ENCODE measurements around the gene NBEA. TPM values are rescaled to one million over a fixed set of nuclear protein-coding genes. Genes with fewer than 3 reads are reported as not detected.

The NBEA gene
- total RNA-seq, 1 experiment from 2014 or later: 3.3 TPM

DNA sequence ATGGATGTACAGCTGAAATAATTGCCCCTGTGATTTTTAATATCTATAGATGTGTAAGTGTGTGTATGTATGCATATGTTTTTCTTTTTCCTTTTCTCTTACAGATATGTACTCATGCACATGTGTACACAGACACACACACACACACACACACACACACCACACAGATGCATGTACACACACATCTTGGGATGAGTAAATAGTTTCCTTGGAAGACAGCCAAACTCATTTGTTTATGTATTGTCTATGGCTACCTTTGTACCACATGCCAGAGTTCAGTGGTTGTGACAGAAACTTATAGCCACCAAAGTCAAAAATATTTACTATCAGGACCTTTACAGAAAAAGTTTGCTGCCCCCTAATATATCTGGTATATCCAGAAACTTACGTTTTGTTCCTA lies 341.8 kb downstream of the NBEA start:
- Mint-ChIP-seq H3K4me3 (ENCODE audit: unreplicated experiment) (no peak overlapping the region), H3K27me3 (ENCODE audit: insufficient read depth, unreplicated experiment) (no peaks in the 10 kb centered on the region), H3K27ac (ENCODE audit: low read depth, unreplicated experiment) (no peak overlapping the region), H3K9me3 (ENCODE audit: unreplicated experiment) (no peaks in the 10 kb centered on the region), H3K36me3 (ENCODE audit: insufficient read depth, unreplicated experiment) (no peaks in the 10 kb centered on the region), H3K4me1 (ENCODE audit: insufficient read depth, unreplicated experiment) (no peaks in the 10 kb centered on the region)
- DNase-seq (ENCODE audit: unreplicated experiment): peak; percentile 59
- ChIA-PET POLR2A (no interaction called here), CTCF (interaction anchor here (1.3 kb wide), 1 partner anchor 346 kb away, joined by 3 read pairs; no protein-coding TSS in a partner anchor)
- no TSS peak for BruUV-seq (replicated peaks)
- intact Hi-C loops (cut with micrococcal nuclease): no loop called here
- TF ChIP-seq CTCF (IDR thresholded peaks at IDR 0.05; ENCODE audit: unreplicated experiment): no peak

DNA sequence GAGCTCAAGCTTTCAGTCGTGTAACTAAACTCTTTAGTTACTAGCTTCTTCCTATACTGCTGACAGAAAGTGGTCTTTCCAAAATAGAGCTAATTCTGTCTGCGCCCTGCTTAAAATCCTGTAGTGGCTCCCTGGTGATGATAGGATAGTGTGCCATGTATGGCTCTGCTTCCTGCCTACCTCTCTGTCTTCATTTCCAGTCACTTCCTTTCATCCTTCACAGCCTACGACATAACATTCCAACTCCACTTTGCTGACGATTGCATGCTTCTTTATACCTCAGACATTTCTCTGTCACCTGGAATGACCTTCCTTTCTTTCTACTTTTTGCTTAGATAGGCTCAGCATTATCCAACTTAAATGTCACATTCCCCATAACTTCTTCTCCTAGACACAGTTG lies 343.6 kb downstream of the NBEA start:
- intact Hi-C loops (cut with micrococcal nuclease): no loop called here
- Mint-ChIP-seq H3K36me3 (ENCODE audit: insufficient read depth, unreplicated experiment) (no peaks in the 10 kb centered on the region), H3K27ac (ENCODE audit: low read depth, unreplicated experiment) (no peak overlapping the region), H3K9me3 (ENCODE audit: unreplicated experiment) (no peaks in the 10 kb centered on the region), H3K4me1 (ENCODE audit: insufficient read depth, unreplicated experiment) (no peaks in the 10 kb centered on the region), H3K4me3 (ENCODE audit: unreplicated experiment) (no peak overlapping the region), H3K27me3 (ENCODE audit: insufficient read depth, unreplicated experiment) (no peaks in the 10 kb centered on the region)
- DNase-seq (ENCODE audit: unreplicated experiment): no peak
- BruUV-seq (replicated peaks): no TSS peak
- TF ChIP-seq CTCF (IDR thresholded peaks at IDR 0.05; ENCODE audit: unreplicated experiment): no peak
- ChIA-PET POLR2A (no interaction called here), CTCF (no interaction called here)

DNA sequence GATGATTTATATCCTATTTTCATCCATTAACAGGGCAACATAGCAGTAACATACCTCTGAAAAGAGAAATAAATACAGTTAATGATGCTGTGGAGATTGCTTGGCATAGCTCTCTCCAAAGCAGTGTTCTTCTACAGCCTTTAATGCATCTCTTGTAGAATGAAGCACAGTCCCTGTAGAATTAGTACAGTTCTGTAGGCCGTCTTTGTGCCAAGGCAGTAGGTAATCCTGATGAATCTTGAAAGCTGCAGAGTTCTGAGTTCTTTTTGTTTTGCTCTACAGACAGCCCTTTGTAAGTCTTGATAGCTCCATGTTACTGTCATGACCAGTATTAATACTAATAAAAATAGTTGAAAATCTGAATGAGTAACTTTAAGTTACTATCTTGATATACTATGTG lies 350.3 kb downstream of the NBEA start:
- ChIA-PET CTCF (interaction anchor here (0.9 kb wide), 1 partner anchor 54 kb away, joined by 3 read pairs; no protein-coding TSS in a partner anchor), POLR2A (no interaction called here)
- no peak overlapping the region for H3K27ac Mint-ChIP-seq (ENCODE audit: low read depth, unreplicated experiment)

GRCh38 chr13:35293579-35294226 lies 351.6 kb downstream of the NBEA start:
- Mint-ChIP-seq H3K9me3 (ENCODE audit: unreplicated experiment) (no peaks in the 10 kb centered on the region), H3K27ac (ENCODE audit: low read depth, unreplicated experiment) (no peak overlapping the region), H3K4me1 (ENCODE audit: insufficient read depth, unreplicated experiment) (no peaks in the 10 kb centered on the region), H3K36me3 (ENCODE audit: insufficient read depth, unreplicated experiment) (no peaks in the 10 kb centered on the region), H3K4me3 (ENCODE audit: unreplicated experiment) (no peak overlapping the region), H3K27me3 (ENCODE audit: insufficient read depth, unreplicated experiment) (no peaks in the 10 kb centered on the region)
- ChIA-PET POLR2A (no interaction called here), CTCF (no interaction called here)
- intact Hi-C loops (cut with micrococcal nuclease): no loop called here
- BruUV-seq (replicated peaks): no TSS peak
- no peak for TF ChIP-seq CTCF (IDR thresholded peaks at IDR 0.05; ENCODE audit: unreplicated experiment)
- no peak for DNase-seq (ENCODE audit: unreplicated experiment)

More for the DNA sequence above, 350.3 kb downstream of the NBEA start:
- DNase-seq (ENCODE audit: unreplicated experiment): no peak
- Mint-ChIP-seq H3K36me3 (ENCODE audit: insufficient read depth, unreplicated experiment) (no peaks in the 10 kb centered on the region), H3K9me3 (ENCODE audit: unreplicated experiment) (no peaks in the 10 kb centered on the region), H3K27me3 (ENCODE audit: insufficient read depth, unreplicated experiment) (no peaks in the 10 kb centered on the region), H3K4me1 (ENCODE audit: insufficient read depth, unreplicated experiment) (no peaks in the 10 kb centered on the region), H3K4me3 (ENCODE audit: unreplicated experiment) (no peak overlapping the region)
- TF ChIP-seq CTCF (IDR thresholded peaks at IDR 0.05; ENCODE audit: unreplicated experiment): no peak
- BruUV-seq (replicated peaks): no TSS peak
- intact Hi-C loops (cut with micrococcal nuclease): no loop called here

Data from MCF 10A (cell line).